Heart left ventricle (tissue), 13 donors: ENCODE measurements around the gene STK38L.

Experiments used
- CTCF ChIP-seq, 12 donors: fragments of 200-600 bp; sonication (generic) in 4 of 12; IDR thresholded peaks; one replicate each; pipeline versions ENCODE4 v1.5.0 to v1.8.0; 2018 to 2022; ENCODE audit warnings: antibody characterized with exemption in 12 of 12, mild to moderate bottlenecking in 5 of 12
- POLR2A ChIP-seq, 2 donors: fragments of 450-650 bp; IDR thresholded peaks; one replicate each; pipeline ENCODE4 v1.6.1; 2017; ENCODE audit warnings: antibody characterized with exemption in 2 of 2, mild to moderate bottlenecking in 2 of 2, moderate library complexity in 2 of 2
- donor health status: ischemic (EF 13 %, LVEDD 7.1; RV severe dilation, severe dysfunction).
- donor health status: DM: no; HTN: yes; CAD: no.
- donor health status: DM: no; HTN: no; CAD: no.
- donor health status: ischemic (EF 25% LVEDD 6.9; RV normal size, moderate dysfunction).
- donor health status: ischemic (EF 25% LVEDD 5.7; RV mildly dilated, moderate dysfunction).
- donor health status: ischemic (EF 35%, LVEDD 5.7; RV mildly dilated, moderate dysfunction).
- donor health status: nonischemic (EF 11% LVEDD 7.7; RV severe dilation, severe dysfunction).
- donor health status: DM: yes; HTN: yes; CAD: no.
- donor health status: PGD.
- donor health status: ischemic (EF 29% LVEDD 5.4; RV normal size, mild dysfunction).
- donor health status: nonischemic (EF 23%, LVEDD 6.1; RV moderate dilation, normal function).

GRCh38 chr12:27324530-27324929 is 80.4 kb downstream of the STK38L start:
- TF ChIP-seq CTCF (IDR thresholded peaks at IDR 0.05), result no peak
- TF ChIP-seq POLR2A (IDR thresholded peaks at IDR 0.05), result no peak
